K562 (cell line): ENCODE results near the gene ZBTB32. TPM values are rescaled to one million over a fixed set of nuclear protein-coding genes. Genes with fewer than 3 reads are reported as not detected.

Experiments
- ATAC-seq: fragments of 200-7000 bp; cut with Tn5 transposase; 3 replicates; pipeline ENCODE4 v1.9.1; 2020; ENCODE audit warnings: moderate library complexity
- BruUV-seq: library from RNA; stranded (reverse); fragments of 400-500 nt; replicated peaks from 2 replicates; lab custom pipeline; 2021; lab: Mats Ljungman, UMichigan
- CTCF ChIA-PET: fragments of 300-600 bp; formaldehyde crosslinking; extraction: SDS; loops from one replicate; lab custom pipeline; 2021; ENCODE audit warnings: low intra/inter-chr PET ratio; lab: Yijun Ruan, JAX
- POLR2A ChIA-PET: fragments of 300-600, 350-650 bp; sonication (Branson Sonifier 250); formaldehyde crosslinking; extraction: SDS; loops from one replicate; lab custom pipeline; 2021; ENCODE audit warnings: antibody characterized with exemption, inconsistent platforms; lab: Yijun Ruan, JAX
- DNase-seq, 4 experiments: peaks; one replicate each; pipeline versions ENCODE4 v3.0.0 to v3.0.0-alpha.2; 2011 to 2018; ENCODE audit warnings: low spot score in 3 of 4, mixed read lengths in 3 of 4; ENCODE audit errors: extremely low read depth in 1 of 4
- FAIRE-seq: peaks from 2 replicates; lab custom pipeline; 2011; peaks lifted over from hg19 to GRCh38; lab: Jason Lieb, UNC
- H2AFZ ChIP-seq: 2 replicates; pipeline ENCODE4 v1.6.0; 2011; ENCODE audit warnings: low read depth, low read length, control low read depth, inconsistent platforms
- H3K27ac ChIP-seq: fragments of 200-600 bp; 3 replicates; pipeline ENCODE4 v1.8.0; 2011; ENCODE audit warnings: low read depth, mild to moderate bottlenecking, control low read depth, inconsistent platforms, low read length, moderate library complexity, mixed read lengths; ENCODE audit errors: extremely low read depth
- H3K27me3 ChIP-seq, 2 experiments: fragments of 300-600 bp in 1 of 2; 2 replicates in 1 of 2; 3 replicates in 1 of 2; pipeline versions ENCODE4 v1.6.0 to v1.8.0; 2011; ENCODE audit warnings: inconsistent platforms in 2 of 2, low read length in 2 of 2, mild to moderate bottlenecking in 1 of 2, mixed read lengths in 1 of 2, moderate library complexity in 1 of 2; ENCODE audit not compliant: control insufficient read depth in 2 of 2, insufficient read depth in 2 of 2
- H3K36me3 ChIP-seq: fragments of 300-600 bp; 3 replicates; pipeline ENCODE4 v1.8.0; 2011; ENCODE audit warnings: mild to moderate bottlenecking, low read length, inconsistent platforms; ENCODE audit not compliant: control insufficient read depth, insufficient read depth
- H3K4me1 ChIP-seq, 2 experiments: fragments of 200-600 bp in 1 of 2; replicated peaks in 1 of 2; 2 replicates in 1 of 2; 3 replicates in 1 of 2; pipeline versions ENCODE4 v1.5.1 to v1.8.0; 2011; ENCODE audit warnings: inconsistent platforms in 2 of 2, low read length in 2 of 2, mild to moderate bottlenecking in 1 of 2, mixed read lengths in 1 of 2, moderate library complexity in 1 of 2; ENCODE audit not compliant: control insufficient read depth in 2 of 2, insufficient read depth in 2 of 2
- H3K4me2 ChIP-seq: 2 replicates; pipeline ENCODE4 v1.6.1; 2011; ENCODE audit warnings: low read length, control low read depth, inconsistent platforms, mixed read lengths; ENCODE audit not compliant: insufficient read depth
- H3K4me3 ChIP-seq: fragments of 200-600 bp; sonication (generic), shearing (Covaris generic); 2 replicates; pipeline ENCODE4 v1.5.1; 2016; ENCODE audit warnings: control low read depth, inconsistent platforms
- H3K79me2 ChIP-seq: fragments of 200-600 bp; 3 replicates; pipeline ENCODE4 v1.8.0; 2011; ENCODE audit warnings: low read length, inconsistent platforms; ENCODE audit not compliant: control insufficient read depth, insufficient read depth
- H3K9ac ChIP-seq, 2 experiments: 2 replicates each; pipeline versions ENCODE4 v1.6.0 to v1.6.1; 2011; ENCODE audit warnings: low read depth in 2 of 2, low read length in 2 of 2, control low read depth in 1 of 2, inconsistent platforms in 1 of 2, mild to moderate bottlenecking in 1 of 2, mixed read lengths in 1 of 2; ENCODE audit not compliant: insufficient read depth in 1 of 2
- H3K9me1 ChIP-seq: one replicate; pipeline ENCODE4 v1.6.0; 2011; ENCODE audit warnings: inconsistent platforms, mild to moderate bottlenecking, low read length, moderate library complexity; ENCODE audit not compliant: control insufficient read depth, insufficient read depth
- H3K9me3 ChIP-seq: replicated peaks from 2 replicates; pipeline ENCODE4 v1.5.1; 2011; ENCODE audit warnings: low read depth, low read length, inconsistent platforms; ENCODE audit not compliant: control insufficient read depth, insufficient read depth
- H4K20me1 ChIP-seq: replicated peaks from 2 replicates; pipeline ENCODE4 v1.6.1; 2011; ENCODE audit warnings: low read length, inconsistent platforms, mixed read lengths; ENCODE audit not compliant: control insufficient read depth, insufficient read depth
- ARID3B ChIP-seq: fragments of 250-450 bp; sonication (Bioruptor Pico); IDR thresholded peaks from 2 replicates; pipeline ENCODE4 v1.4.0; 2020; ENCODE audit warnings: borderline replicate concordance
- CBX8 ChIP-seq: fragments of 200-600 bp; sonication (generic); IDR thresholded peaks from 2 replicates; pipeline ENCODE4 v1.6.1; 2012; ENCODE audit warnings: borderline replicate concordance, mixed run types, low read depth, mild to moderate bottlenecking, moderate library complexity, mixed read lengths, low read length, control low read depth, inconsistent platforms; ENCODE audit not compliant: poor library complexity, severe bottlenecking; ENCODE audit errors: extremely low read depth
- ELF4 ChIP-seq: fragments of 450-650 bp; formaldehyde crosslinking; IDR thresholded peaks from 2 replicates; pipeline ENCODE4 v1.4.0; 2022; ENCODE audit warnings: missing genetic modification characterization
- EP400 ChIP-seq: fragments of 450-650 bp; IDR thresholded peaks from 2 replicates; pipeline ENCODE4 v1.6.1; 2017; ENCODE audit warnings: antibody characterized with exemption, mild to moderate bottlenecking, moderate library complexity
- HMGN3 ChIP-seq: IDR thresholded peaks from 2 replicates; pipeline ENCODE4 v1.6.1; 2011; ENCODE audit warnings: borderline replicate concordance, low read depth, mild to moderate bottlenecking, mixed read lengths, low read length; ENCODE audit not compliant: insufficient read length; ENCODE audit errors: extremely low read depth
- RAD51 ChIP-seq: fragments of 450-650 bp; IDR thresholded peaks from 2 replicates; pipeline ENCODE4 v1.7.1; 2016; ENCODE audit warnings: low read depth, mild to moderate bottlenecking, borderline replicate concordance
- SAFB2 ChIP-seq: fragments of 200-400 bp; formaldehyde crosslinking; IDR thresholded peaks from 2 replicates; pipeline ENCODE4 v1.6.1; 2018; ENCODE audit warnings: borderline replicate concordance, low read length, low read depth, moderate library complexity; ENCODE audit not compliant: severe bottlenecking
- TCF7 ChIP-seq: sonication (generic); IDR thresholded peaks from 2 replicates; pipeline ENCODE4 v1.6.1; 2016; ENCODE audit warnings: antibody characterized with exemption, borderline replicate concordance
- U2AF1 ChIP-seq: fragments of 200-400 bp; formaldehyde crosslinking; optimal IDR thresholded peaks from 2 replicates; pipeline ENCODE3; 2017; ENCODE audit warnings: mild to moderate bottlenecking, low read depth, low read length, moderate library complexity
- WGBS: fragments of 100-300 bp; shearing (Covaris generic); methylation state at CpG from one replicate; pipeline ENCODE4 v1.1.6; 2016; ENCODE audit warnings: low coverage, mixed read lengths; ENCODE audit not compliant: insufficient coverage; ENCODE audit errors: missing lambda C conversion rate; 5-methylcytosine and 5-hydroxymethylcytosine counted together
- in situ Hi-C: fragments of 300-500 bp; cut with MboI; formaldehyde crosslinking; loops from 4 replicates; pipeline ENCODE4 v1.15.0; 2018; ENCODE audit warnings: inconsistent platforms, mixed read lengths
- intact Hi-C: fragments of 100-400 bp; cut with micrococcal nuclease; formaldehyde crosslinking; loops from 2 replicates; pipeline ENCODE4 v1.14.2; 2022
- polyA plus RNA-seq, 8 experiments: library from polyadenylated mRNA; depleted of rRNA in 4 of 8; stranded (reverse) in 5 of 8; unstranded in 3 of 8; fragments of >200 nt; fragmentation: Nextera tagmentation in 2 of 8; fragmentation: Illumina TruSeq in 1 of 8; extraction: Ambion mirVana in 2 of 8; extraction: Trizol in 1 of 8; gene quantifications; 2 replicates each; pipeline versions ENCODE4 v1.2.1 to v1.2.3, GENCODE V29; 2011 to 2014; ENCODE audit warnings: inconsistent platforms in 1 of 8, missing spikeins in 1 of 8
- total RNA-seq, 7 experiments: library from RNA; depleted of rRNA in 6 of 7; stranded (reverse); fragments of >200 nt in 6 of 7; fragmentation: Illumina TruSeq in 2 of 7; extraction: Trizol in 2 of 7; gene quantifications; 2 replicates each; pipeline versions ENCODE4 v1.2.1 to v1.2.3, GENCODE V29; 2011 to 2021; ENCODE audit warnings: low replicate concordance in 1 of 7

Gene ZBTB32
- total and polyA plus RNA-seq, 9 of the 15 experiments (the other 6 are each of a cell fraction or from before 2014, with no cell fraction given), result 0.20 TPM; not detected in 8

GRCh38 chr19:35710784-35711723 is 6.7 kb downstream of the ZBTB32 start:
- WGBS, result 8% methylated on average over 13 of the region's 13 CpGs
- no peaks in the 10 kb centered on the region for H3K36me3 ChIP-seq
- in situ Hi-C loops (no loop called here), intact Hi-C loops (no loop called here)
- TF ChIP-seq ELF4 (no peak), EP400 (no peak), RAD51 (no peak), HMGN3 (no peak), CBX8 (no peak), TCF7 (no peak), U2AF1 (no peak), ARID3B (no peak), SAFB2 (no peak)
- ChIA-PET CTCF (no interaction called here), POLR2A (interaction anchor here (0.6 to 0.9 kb wide), 2 partner anchors 11 to 471 kb away, joined by 3 read pairs; no protein-coding TSS in a partner anchor)
- no peak for ATAC-seq
- H4K20me1 ChIP-seq, result no peaks in the 10 kb centered on the region
- H3K9me1 ChIP-seq, result no peaks in the 10 kb centered on the region
- H3K9me3 ChIP-seq, result no peaks in the 10 kb centered on the region
- no peak overlapping the region for H2AFZ ChIP-seq
- peak; percentile 11 for FAIRE-seq
- no peak overlapping the region for H3K9ac ChIP-seq
- H3K4me2 ChIP-seq, result no peak overlapping the region
- H3K27me3 ChIP-seq, result peaks cover 25 to 75% of the 10 kb centered on the region in 2 experiments
- H3K27ac ChIP-seq, result no peak overlapping the region
- no peak overlapping the region for H3K4me3 ChIP-seq
- BruUV-seq, result no TSS peak
- H3K4me1 ChIP-seq, result peaks cover 3 to 20% of the 10 kb centered on the region in 2 experiments
- DNase-seq, result no peak
- H3K79me2 ChIP-seq, result no peaks in the 10 kb centered on the region; the same call in 2 of the 3 replicates
